Activated naive CD4-positive, alpha-beta T cell treated with anti-CD3 and anti-CD28 coated beads, Interleukin-2, amount 50 U/mL, for 24 hours (primary cell): ENCODE results near the gene INTS7.
"Not testable (repeated sequence)": the region's sequence is repeated elsewhere in the genome, so short reads cannot be mapped to it uniquely, and the experiment has no call there.

Experiments
- H3K27ac Mint-ChIP-seq: one replicate; pipeline ENCODE4 v1.8.0; 2021; ENCODE audit warnings: mild to moderate bottlenecking, mixed read lengths
- H3K27me3 Mint-ChIP-seq: one replicate; pipeline ENCODE4 v1.8.0; 2021; ENCODE audit warnings: mixed read lengths
- H3K36me3 Mint-ChIP-seq: one replicate; pipeline ENCODE4 v1.8.0; 2021; ENCODE audit warnings: mixed read lengths
- H3K4me1 Mint-ChIP-seq: one replicate; pipeline ENCODE4 v1.8.0; 2021; ENCODE audit warnings: mixed read lengths
- H3K4me3 Mint-ChIP-seq: one replicate; pipeline ENCODE4 v1.8.0; 2021; ENCODE audit warnings: mild to moderate bottlenecking, mixed read lengths
- H3K9me3 Mint-ChIP-seq: one replicate; pipeline ENCODE4 v1.8.0; 2021; ENCODE audit warnings: mixed read lengths

The INTS7 gene

DNA sequence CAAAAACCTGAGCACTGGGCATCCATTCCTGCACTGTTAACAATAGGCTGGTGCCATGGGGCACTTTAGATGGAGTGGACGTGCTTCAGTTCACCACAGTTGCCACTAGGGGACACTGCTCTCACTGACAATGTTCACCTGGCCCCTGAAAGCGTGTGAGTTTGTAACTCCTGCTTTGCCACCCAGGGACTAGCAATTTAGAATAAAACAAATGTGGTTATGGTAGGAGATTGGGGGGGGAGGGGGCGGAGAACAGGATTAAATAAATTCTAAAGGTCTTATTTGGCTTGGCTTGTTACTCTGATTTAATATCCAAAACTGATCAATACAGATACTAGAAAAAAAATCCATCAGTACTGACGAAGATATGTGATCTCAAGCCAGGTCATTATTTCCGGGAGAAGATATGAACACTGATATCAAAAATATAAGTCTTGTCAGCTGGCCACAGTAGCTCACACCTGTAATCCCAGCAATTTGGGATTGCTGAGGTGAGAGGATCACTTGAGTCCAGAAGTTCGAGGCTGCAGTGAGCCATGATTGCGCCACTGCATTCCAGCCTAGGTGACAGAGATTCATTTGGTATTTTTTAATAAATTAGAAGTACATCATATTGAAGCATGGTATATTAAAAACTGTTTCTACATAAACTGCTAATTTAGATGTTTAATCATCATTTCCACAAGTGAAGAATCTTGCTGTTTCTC, 23.2 kb downstream of the INTS7 start:
- Mint-ChIP-seq H3K4me3 (no peak overlapping the region), H3K4me1 (no peaks in the 10 kb centered on the region), H3K27ac (no peak overlapping the region), H3K9me3 (no peaks in the 10 kb centered on the region), H3K27me3 (no peaks in the 10 kb centered on the region), H3K36me3 (peaks cover 11% of the 10 kb centered on the region)

DNA sequence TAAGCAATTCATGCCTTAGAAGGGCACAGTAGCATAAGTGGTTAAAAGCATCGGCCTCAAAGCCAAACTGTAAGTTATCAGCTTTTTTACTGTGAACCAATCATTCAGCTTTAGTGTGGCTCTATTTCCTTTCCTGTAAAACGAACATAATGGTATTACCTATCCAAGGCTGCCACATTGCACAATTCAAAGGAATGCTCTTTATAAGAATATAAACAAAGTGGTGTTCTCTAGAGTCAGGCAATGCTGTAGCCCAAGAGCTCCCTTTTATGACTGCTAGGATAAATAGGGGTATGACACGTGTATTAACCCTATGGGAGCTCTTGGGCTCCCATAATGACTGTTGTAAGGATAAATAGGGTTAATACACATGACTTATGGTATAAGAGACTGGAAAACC, 25.4 kb downstream of the INTS7 start:
- no peak overlapping the region for H3K4me3 Mint-ChIP-seq
- no peaks in the 10 kb centered on the region for H3K9me3 Mint-ChIP-seq
- H3K36me3 Mint-ChIP-seq, result peaks cover 11% of the 10 kb centered on the region
- no peaks in the 10 kb centered on the region for H3K27me3 Mint-ChIP-seq
- H3K27ac Mint-ChIP-seq, result no peak overlapping the region
- no peaks in the 10 kb centered on the region for H3K4me1 Mint-ChIP-seq

DNA sequence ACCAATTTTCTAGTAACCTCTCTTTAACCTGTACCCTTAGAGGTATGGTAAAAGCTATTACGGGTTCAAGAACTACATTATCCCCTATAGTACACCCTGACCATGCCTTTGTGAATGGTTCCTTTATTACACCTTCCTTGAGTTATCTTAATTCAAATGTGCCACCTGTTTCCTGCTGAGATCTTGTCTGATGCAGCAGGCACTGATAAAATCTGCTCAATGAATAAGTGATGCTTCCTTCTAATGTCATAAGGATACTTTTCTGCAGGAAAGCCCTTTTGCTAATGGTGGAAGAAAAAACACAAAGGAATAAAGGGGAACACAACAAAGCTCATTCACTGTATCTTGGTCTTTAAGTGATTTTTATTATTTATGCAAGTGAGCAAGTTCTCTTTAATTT, 25.8 kb downstream of the INTS7 start:
- no peaks in the 10 kb centered on the region for H3K27me3 Mint-ChIP-seq
- H3K9me3 Mint-ChIP-seq, result no peaks in the 10 kb centered on the region
- no peaks in the 10 kb centered on the region for H3K4me1 Mint-ChIP-seq
- no peak overlapping the region for H3K4me3 Mint-ChIP-seq
- no peak overlapping the region for H3K27ac Mint-ChIP-seq
- H3K36me3 Mint-ChIP-seq, result peaks cover 11% of the 10 kb centered on the region

DNA sequence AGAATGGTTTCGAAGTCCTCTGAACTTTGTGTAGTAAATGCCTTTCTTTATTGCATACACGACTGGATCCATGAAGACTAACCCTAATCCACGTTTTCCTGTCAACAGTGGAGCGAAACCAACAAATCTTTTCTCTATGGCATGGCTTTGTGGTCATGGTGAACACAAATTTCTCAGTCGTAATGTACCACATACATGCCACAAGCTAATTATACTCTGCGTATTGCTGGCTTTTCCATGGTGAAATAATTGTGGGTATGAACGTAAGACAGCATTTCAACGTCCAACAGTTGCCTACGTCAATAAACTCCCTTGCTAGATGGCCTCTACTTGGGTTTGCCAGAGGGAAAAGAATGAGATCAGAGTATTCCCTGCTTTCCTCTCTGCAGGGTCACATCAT, 27.5 kb downstream of the INTS7 start:
- H3K9me3 Mint-ChIP-seq, result no peaks in the 10 kb centered on the region
- no peak overlapping the region for H3K27ac Mint-ChIP-seq
- H3K4me1 Mint-ChIP-seq, result no peaks in the 10 kb centered on the region
- H3K27me3 Mint-ChIP-seq, result no peaks in the 10 kb centered on the region
- H3K36me3 Mint-ChIP-seq, result peaks cover 14% of the 10 kb centered on the region
- no peak overlapping the region for H3K4me3 Mint-ChIP-seq

DNA sequence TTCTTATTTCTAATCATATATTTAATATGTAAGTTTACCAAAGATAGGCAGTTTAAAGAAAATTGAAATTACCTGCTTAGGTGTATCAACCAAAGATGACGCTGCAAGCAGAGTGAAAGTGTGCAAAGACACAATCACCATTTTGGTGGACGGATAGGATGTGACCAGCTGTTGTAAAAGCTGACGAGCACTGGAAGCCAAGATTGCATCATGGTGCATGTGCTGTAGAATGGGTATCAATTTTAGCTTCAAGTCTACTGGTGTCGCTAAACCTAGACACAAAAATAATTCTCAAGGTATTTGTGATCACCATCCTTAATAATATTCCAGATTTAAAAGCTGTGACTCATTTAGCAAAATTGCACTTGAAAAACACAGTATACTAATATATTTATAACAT, 28.2 kb downstream of the INTS7 start:
- no peaks in the 10 kb centered on the region for H3K9me3 Mint-ChIP-seq
- H3K36me3 Mint-ChIP-seq, result peaks cover 17% of the 10 kb centered on the region
- no peak overlapping the region for H3K27ac Mint-ChIP-seq
- no peaks in the 10 kb centered on the region for H3K4me1 Mint-ChIP-seq
- H3K4me3 Mint-ChIP-seq, result no peak overlapping the region
- no peaks in the 10 kb centered on the region for H3K27me3 Mint-ChIP-seq

DNA sequence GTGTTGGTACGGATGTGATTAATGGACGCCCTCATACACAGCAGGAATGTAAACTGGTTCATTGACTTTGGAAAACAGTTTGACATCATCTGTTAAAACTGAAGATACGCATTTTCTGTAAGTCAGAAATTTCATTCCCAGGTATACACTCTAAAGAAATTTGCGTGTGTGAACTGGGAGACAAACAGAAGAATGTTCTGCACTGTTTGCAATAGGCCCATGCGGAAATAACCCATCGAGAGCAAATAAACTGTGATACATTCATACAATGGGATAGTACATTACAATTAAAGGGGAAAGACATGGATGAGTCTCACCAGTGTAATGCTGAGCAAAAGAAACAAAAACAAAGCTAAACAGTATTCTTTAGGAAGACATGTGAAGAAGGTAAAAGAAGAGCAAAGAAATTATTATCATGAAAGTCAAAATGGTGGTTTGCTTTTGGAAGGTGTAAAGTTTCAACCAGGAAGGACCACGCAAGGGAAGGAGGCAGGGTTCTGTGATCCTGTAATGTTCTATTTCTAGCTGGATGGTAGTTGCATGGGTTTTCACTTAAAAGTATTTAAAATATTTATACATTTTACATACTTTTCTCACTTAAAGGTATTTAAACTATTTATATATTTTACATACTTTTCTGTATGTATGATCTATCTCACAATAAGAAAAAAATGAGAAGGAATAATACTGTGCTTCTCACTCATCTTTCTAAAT, 30.3 kb downstream of the INTS7 start:
- Mint-ChIP-seq H3K27ac (no peak overlapping the region), H3K36me3 (peaks cover 25% of the 10 kb centered on the region), H3K4me1 (no peaks in the 10 kb centered on the region), H3K27me3 (no peaks in the 10 kb centered on the region), H3K9me3 (no peaks in the 10 kb centered on the region), H3K4me3 (no peak overlapping the region)

DNA sequence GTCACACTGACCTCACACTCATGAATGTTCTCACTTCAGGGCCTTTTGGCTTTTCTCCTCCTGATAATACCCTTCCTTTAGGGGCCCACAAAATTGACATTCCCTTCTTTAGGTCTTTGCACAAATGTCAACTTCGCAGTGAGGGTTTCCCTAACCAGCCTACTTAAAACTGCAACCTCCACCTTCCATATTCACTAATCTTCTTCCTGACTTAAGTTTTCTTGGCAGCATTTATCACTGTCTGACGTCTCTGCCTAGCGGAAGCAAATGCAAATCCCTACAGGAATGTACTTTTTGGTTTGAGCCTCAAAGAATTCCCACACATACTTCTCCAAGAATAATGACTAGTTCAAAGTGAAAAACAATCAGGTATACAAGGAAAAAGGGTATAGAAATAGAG, 32.8 kb downstream of the INTS7 start:
- Mint-ChIP-seq H3K27me3 (no peaks in the 10 kb centered on the region), H3K4me1 (no peaks in the 10 kb centered on the region), H3K9me3 (no peaks in the 10 kb centered on the region), H3K27ac (no peak overlapping the region), H3K4me3 (no peak overlapping the region), H3K36me3 (peaks cover 18% of the 10 kb centered on the region)

DNA sequence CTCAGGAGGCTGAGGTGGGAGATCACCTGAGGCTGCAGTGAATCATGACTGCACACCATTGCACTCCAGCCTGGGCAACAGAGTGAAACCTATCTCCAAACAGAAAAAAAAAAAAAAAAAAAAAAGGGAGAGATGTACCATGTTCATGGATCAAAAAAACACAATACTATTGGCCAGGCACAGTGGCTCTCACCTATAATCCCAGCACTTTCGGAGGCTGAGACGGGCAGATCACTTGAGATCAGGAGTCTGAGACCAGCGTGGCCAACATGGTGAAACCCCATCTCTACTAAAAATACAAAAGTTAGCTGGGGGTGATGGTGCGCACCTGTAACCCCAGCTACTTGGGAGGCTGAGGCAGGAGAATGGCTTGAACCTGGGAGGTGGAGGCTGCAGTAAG, 37.9 kb downstream of the INTS7 start:
- not testable (repeated sequence) for H3K27me3 Mint-ChIP-seq, H3K9me3 Mint-ChIP-seq, H3K27ac Mint-ChIP-seq, H3K4me3 Mint-ChIP-seq, H3K4me1 Mint-ChIP-seq
- H3K36me3 Mint-ChIP-seq, result peaks cover 13% of the 10 kb centered on the region

DNA sequence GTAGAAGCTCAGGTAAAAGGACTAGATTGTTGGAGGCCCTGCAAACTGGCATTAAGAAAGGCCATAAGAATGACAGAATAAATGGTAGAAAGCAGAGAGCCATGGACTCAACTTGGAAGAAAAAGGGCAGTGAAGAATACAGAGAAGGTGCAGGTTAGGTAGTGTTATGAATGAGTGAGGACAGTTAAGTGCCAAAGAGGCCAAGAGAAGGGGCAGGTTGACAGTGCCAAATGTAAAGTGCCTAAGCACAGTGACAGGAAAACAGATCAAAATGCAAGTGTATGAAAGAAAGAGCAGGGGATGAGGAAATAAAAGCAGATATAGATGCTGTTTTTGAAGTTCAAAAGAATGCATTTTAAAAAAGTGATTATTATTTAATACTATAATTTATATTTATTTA, 43.7 kb downstream of the INTS7 start:
- H3K4me1 Mint-ChIP-seq, result peaks cover 10% of the 10 kb centered on the region
- H3K36me3 Mint-ChIP-seq, result peaks cover 3% of the 10 kb centered on the region
- no peak overlapping the region for H3K4me3 Mint-ChIP-seq
- H3K27me3 Mint-ChIP-seq, result no peaks in the 10 kb centered on the region
- no peaks in the 10 kb centered on the region for H3K9me3 Mint-ChIP-seq
- H3K27ac Mint-ChIP-seq, result no peak overlapping the region

DNA sequence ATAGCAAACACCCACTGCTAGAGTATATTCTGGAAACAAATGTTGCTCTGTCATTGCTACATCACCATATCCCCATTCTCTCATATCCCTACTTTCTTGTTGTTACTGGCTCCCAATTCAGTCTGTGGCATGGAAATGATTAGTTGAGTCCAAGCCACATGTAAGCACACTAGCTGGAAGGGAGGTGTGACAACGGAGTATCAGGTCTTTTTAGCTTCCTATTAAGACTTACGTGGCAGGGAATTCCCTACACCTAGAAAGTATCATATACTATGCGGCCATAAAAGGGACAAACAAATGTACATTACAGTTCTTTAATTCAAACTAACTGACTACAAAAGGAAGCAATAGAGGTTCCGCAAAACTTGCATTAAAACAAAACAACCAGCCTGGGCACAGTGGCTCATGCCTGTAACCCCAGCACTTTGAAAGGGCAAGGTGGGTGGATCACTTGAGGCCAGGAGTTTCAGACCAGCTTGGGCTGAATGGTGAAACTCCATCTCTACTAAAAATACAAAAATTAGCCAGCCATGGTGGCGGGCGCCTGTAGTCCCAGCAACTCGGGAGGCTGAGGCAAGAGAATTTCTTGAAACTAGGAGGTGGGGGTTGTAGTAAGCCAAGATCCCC, 48.6 kb downstream of the INTS7 start:
- Mint-ChIP-seq H3K27ac (no peak overlapping the region), H3K27me3 (no peaks in the 10 kb centered on the region), H3K9me3 (no peaks in the 10 kb centered on the region), H3K36me3 (peaks cover 7% of the 10 kb centered on the region), H3K4me3 (no peak overlapping the region), H3K4me1 (peaks cover 10% of the 10 kb centered on the region)

DNA sequence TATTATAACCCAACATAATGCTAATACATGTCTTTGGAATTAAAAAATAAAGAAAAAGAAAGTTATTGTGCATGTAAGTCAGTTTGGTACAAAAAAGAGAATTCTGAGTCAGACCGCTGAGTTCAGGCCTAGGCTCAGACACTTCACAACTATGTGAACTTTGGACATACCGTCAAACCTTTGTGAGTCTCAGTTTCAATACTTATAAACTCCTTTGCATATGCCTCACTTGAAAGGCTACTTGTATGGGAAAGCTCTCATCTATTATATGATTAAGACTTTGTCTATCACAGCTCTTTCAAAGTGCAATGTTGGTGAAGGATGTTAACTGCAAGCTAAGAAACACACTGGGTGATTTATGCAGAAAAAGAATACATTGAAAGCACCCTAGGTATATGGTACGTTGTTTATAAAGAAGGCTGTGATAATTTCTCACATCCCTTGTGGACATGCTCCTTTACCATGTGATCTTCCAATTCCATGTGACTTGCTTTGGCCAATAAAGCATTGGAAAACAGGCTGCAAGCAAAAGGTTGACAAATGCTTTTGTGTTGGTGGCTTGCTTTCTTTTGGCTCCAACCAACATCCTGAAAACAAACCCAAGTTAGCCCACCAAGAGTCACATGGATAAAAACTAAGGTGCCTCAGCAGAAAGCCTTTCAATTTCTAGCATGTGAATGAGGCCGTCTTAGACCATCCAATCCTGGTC, 49.6 kb downstream of the INTS7 start:
- H3K27me3 Mint-ChIP-seq, result no peaks in the 10 kb centered on the region
- no peaks in the 10 kb centered on the region for H3K9me3 Mint-ChIP-seq
- H3K4me1 Mint-ChIP-seq, result peaks cover 4% of the 10 kb centered on the region
- H3K4me3 Mint-ChIP-seq, result no peak overlapping the region
- no peak overlapping the region for H3K27ac Mint-ChIP-seq
- peaks cover 7% of the 10 kb centered on the region for H3K36me3 Mint-ChIP-seq

DNA sequence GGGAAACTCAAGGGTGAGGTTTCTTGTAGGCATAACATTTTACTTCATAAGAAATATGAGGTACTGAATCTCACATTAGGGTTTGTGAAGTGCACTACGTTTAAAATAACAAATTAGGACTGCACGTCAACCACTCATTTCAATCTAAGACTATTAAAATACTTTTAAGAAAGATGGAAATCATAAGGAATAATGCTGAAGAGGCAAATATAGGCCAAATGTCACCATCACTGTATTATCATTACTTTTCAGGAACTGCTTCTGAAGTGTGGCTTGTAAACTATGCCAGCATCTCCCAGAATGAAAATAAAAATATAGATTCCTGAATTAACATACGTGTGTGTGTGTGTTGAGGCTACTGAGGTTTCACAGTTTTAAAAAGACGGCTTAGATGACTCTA, 56.8 kb downstream of the INTS7 start:
- Mint-ChIP-seq H3K36me3 (peaks cover 14% of the 10 kb centered on the region), H3K9me3 (no peaks in the 10 kb centered on the region), H3K27me3 (no peaks in the 10 kb centered on the region), H3K4me3 (no peak overlapping the region), H3K4me1 (no peaks in the 10 kb centered on the region), H3K27ac (no peak overlapping the region)

DNA sequence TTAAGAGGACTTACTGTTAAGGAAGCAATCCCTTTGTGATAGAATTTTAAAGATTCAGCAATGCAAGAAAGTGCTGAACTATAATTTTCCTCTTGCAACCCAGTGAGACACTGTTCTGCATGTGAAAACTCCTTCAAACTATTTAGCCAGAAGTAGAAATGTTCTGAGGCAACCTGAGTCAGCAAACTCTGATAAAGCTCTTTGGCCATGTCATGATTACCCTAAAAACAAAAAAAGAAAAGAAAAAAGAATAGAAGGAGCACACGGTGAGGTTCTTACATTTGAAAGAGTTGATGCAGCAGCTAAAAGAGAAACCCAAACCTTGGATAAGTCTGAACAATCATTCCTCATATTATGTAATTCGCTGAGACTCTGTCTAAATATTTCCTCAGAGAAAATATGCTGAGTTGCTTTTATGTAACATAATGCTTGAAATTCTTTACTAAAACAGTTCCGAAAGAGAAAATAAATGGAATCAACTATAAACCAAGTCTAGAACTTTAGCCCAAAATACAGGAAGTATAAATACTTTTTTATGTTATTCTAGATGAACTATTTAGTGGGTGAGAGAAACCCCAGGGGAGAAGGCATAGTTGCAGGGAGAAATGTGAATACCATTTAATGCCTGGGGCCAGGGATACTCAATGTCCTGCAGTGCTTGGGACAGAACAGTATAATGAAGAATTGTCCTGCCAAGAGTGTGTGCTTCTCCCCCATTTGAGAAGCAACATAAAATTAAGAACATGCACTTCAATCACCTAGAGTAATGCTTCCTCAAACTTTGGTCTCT, 60.0 kb downstream of the INTS7 start:
- H3K36me3 Mint-ChIP-seq, result peaks cover 11% of the 10 kb centered on the region
- no peaks in the 10 kb centered on the region for H3K27me3 Mint-ChIP-seq
- no peaks in the 10 kb centered on the region for H3K4me1 Mint-ChIP-seq
- no peak overlapping the region for H3K4me3 Mint-ChIP-seq
- H3K9me3 Mint-ChIP-seq, result no peaks in the 10 kb centered on the region
- H3K27ac Mint-ChIP-seq, result peak overlapping the region; percentile 8

DNA sequence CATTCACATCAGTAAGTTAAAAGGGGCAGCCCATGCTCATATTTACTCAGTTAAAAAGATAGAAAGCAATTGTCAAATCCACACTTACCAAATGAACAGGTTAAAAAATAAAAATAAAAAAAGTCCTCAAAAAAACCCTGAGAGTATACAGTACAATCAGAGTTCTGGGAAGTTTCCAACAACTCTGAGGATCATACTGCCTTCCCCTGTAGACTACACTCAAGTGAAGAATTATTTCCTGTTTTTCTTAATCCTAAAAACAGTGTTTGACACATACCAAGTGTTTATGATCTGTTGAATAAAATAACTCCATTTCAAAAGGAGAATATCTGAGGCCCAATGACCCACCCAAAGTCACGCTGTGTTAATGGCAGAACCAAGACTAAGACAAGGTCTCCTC, 61.8 kb downstream of the INTS7 start:
- no peaks in the 10 kb centered on the region for H3K9me3 Mint-ChIP-seq
- no peak overlapping the region for H3K4me3 Mint-ChIP-seq
- no peaks in the 10 kb centered on the region for H3K27me3 Mint-ChIP-seq
- no peaks in the 10 kb centered on the region for H3K4me1 Mint-ChIP-seq
- peaks cover 7% of the 10 kb centered on the region for H3K36me3 Mint-ChIP-seq
- H3K27ac Mint-ChIP-seq, result no peak overlapping the region

DNA sequence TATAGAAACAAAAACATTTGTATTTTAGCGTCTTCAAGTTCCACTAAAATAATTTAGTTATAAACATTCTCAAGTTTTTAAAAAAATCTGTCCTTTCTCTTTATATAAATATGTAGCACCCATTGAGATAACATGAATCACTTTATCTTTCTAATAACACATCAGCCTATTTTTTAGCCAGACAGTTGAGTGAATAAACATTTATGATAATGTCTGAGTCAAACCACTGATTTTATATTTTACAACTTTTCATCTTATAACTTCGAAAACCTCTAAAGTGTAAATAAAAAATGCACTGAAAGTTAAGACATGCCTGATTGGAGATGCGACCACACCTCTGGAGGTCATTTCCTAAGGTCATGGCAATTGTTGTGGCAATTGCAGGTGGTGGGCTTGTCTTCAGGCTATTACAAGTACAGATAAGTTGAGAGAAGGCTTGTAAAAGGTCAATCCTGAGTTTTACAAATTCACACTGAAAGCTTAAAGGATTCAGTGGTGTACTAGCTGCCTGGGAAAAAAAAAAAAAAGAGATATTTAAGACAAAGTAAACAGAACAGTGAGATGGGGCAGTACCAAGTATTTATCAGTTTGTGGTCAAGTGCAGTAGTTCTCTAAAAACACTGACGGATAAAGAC, 67.0 kb downstream of the INTS7 start:
- no peak overlapping the region for H3K27ac Mint-ChIP-seq
- peaks cover 23% of the 10 kb centered on the region for H3K36me3 Mint-ChIP-seq
- H3K9me3 Mint-ChIP-seq, result no peaks in the 10 kb centered on the region
- H3K4me1 Mint-ChIP-seq, result no peaks in the 10 kb centered on the region
- no peaks in the 10 kb centered on the region for H3K27me3 Mint-ChIP-seq
- no peak overlapping the region for H3K4me3 Mint-ChIP-seq
